ENCODE data around the gene MRPL34.

- TF ChIP-seq TCF7L2 (IDR thresholded peaks at IDR 0.05; ENCODE audit: low read depth, low read length) = no peak
- TF ChIP-seq CTCF (IDR thresholded peaks at IDR 0.05) = no peak
Measured at GRCh38 chr19:17348700-17349099, 43.0 kb downstream of the MRPL34 start.
